ENCODE data around the gene SLC37A1. TPM values are rescaled to one million over a fixed set of nuclear protein-coding genes. Genes with fewer than 3 reads are reported as not detected.

SLC37A1 gene
- total RNA-seq, 1 donor from 2014 or later = 4.8 TPM

DNA sequence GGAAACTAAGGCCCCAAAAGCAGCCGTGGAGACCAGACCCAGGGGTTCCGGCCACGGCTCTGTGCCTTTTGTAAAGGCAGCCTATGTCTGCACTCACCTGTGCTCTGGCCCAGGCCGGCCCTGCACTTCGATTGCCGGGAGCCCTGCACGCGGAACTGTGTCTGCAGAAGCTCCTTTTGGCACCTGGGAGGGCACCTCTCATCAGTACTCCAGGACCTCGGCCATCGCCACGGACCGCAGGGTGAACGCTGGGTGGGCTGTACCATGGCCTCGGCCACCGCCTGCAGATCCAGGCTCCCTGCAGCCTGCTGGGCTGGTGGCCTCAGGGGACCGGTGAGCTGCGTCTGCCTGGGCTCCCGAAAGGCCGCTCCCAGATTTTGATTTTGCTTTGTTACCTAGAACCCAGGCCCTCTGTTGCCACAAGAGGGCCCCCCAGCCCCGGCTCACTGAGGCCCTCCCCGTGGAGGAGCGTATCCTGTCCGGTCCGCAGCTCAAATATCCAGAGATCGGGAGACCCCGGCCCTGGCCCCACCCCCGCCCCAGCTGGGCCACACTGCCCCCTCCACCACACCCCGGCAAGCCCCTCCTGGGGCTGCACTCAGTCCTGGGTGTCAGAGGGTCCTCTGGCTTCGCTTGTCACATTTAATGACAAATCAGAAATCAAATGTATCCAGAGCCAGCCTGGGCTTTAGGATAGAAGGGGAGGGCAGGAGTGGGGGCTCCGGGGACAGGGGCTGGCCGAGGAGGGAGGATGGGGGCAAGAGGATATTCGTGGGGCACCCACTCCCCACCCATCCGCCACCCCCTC, 79.6 kb downstream of the SLC37A1 start:
- no peak for DNase-seq (ENCODE audit: low spot score)
- peaks cover 9% of the 10 kb centered on the region for H3K4me1 Mint-ChIP-seq (ENCODE audit: low read depth)
- peaks cover 7% of the 10 kb centered on the region for H3K9me3 Mint-ChIP-seq (ENCODE audit: low read depth)
- TF ChIP-seq, protein P1, sequence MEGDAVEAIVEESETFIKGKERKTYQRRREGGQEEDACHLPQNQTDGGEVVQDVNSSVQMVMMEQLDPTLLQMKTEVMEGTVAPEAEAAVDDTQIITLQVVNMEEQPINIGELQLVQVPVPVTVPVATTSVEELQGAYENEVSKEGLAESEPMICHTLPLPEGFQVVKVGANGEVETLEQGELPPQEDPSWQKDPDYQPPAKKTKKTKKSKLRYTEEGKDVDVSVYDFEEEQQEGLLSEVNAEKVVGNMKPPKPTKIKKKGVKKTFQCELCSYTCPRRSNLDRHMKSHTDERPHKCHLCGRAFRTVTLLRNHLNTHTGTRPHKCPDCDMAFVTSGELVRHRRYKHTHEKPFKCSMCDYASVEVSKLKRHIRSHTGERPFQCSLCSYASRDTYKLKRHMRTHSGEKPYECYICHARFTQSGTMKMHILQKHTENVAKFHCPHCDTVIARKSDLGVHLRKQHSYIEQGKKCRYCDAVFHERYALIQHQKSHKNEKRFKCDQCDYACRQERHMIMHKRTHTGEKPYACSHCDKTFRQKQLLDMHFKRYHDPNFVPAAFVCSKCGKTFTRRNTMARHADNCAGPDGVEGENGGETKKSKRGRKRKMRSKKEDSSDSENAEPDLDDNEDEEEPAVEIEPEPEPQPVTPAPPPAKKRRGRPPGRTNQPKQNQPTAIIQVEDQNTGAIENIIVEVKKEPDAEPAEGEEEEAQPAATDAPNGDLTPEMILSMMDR (IDR thresholded peaks at IDR 0.05) = peak; percentile 96
- H3K36me3 Mint-ChIP-seq (ENCODE audit: low read depth) = peaks cover 1% of the 10 kb centered on the region
- H3K27ac Mint-ChIP-seq (ENCODE audit: unreplicated experiment) = no peak overlapping the region
- peaks cover 15% of the 10 kb centered on the region for H3K27me3 Mint-ChIP-seq (ENCODE audit: low read depth)
- no peak overlapping the region for H3K4me3 Mint-ChIP-seq (ENCODE audit: unreplicated experiment)

DNA sequence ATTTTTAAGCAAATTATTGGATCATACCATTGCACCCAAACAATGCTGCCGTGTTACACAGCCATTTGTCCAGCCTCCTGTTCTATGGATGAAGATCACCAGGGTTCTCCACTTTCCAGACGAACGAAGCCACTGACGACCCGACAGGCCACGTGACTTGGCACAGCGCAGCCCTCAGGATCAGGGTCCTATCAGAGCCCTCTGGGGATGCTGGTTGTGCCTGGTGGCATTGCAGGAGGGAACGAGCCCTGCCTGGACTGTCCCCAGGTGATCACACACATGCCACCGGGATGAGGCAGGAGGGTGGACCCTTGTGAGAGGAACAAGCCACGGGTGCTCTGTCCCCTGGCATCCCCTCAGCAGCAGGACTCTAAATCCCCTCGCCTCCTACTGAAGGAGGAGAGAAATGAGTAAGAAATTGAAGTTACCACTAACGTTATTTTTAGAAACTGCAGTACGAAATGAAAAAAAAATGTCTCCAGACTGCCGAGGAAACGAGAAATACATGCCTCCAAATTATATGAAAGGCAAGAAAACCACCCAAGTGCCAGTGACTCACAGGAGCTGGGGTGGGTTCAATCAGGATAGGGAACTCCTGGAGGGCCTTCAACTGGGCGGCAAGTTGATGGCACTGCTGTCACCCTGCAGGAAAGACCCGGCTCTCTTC, 81.1 kb downstream of the SLC37A1 start:
- Mint-ChIP-seq H3K27me3 (ENCODE audit: low read depth) (peaks cover 22% of the 10 kb centered on the region), H3K4me3 (ENCODE audit: unreplicated experiment) (no peak overlapping the region), H3K9me3 (ENCODE audit: low read depth) (peaks cover 7% of the 10 kb centered on the region), H3K36me3 (ENCODE audit: low read depth) (peaks cover 1% of the 10 kb centered on the region), H3K4me1 (ENCODE audit: low read depth) (peaks cover 9% of the 10 kb centered on the region), H3K27ac (ENCODE audit: unreplicated experiment) (no peak overlapping the region)
- DNase-seq (ENCODE audit: low spot score) = no peak
- TF ChIP-seq, protein P1 (IDR thresholded peaks at IDR 0.05) = no peak

DNA sequence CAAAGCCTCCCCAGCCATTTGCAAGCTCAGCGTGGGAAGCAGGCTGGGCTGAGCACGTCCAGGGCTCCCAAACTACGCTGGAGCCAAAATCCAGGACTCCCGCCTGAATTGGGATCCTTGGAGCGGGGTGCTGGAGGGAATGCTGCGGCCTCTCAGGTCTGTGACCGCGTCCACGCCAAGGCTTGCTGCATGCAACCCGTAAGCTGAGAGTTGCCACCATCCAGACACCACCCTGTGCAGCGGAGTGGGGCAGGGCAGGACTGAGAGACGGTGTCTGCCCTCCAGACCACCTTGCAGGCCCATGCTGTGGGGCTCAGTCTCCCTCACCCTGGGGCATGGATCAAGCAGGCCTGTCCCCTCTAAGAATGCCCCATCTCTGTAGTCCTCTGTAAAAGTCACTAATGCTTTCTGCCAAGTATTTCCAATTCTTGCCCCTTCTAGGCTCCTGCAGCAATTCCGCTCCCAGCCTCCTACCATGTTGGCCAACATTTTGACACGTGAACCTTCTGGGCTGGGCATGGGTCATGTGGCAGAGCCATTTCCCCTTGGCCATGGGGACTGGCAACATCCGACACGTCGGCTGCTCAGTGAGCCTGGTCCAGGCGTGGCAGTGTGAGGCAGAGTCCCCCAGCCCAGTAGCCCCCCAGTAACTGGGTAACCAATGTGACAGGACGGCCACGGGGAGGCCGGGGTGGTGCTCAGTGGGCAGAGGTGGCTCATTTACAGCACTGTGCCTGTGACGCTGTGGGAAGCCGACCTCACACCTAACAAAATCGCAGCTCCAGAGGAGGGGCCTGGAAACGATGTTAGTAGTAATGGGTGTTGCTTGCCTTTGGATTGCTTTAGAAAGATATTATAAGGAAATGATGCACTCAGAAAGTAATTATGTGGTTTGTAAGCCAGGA, 81.9 kb downstream of the SLC37A1 start:
- Mint-ChIP-seq H3K4me3 (ENCODE audit: unreplicated experiment) (no peak overlapping the region), H3K27me3 (ENCODE audit: low read depth) (peaks cover 27% of the 10 kb centered on the region), H3K27ac (ENCODE audit: unreplicated experiment) (no peak overlapping the region), H3K36me3 (ENCODE audit: low read depth) (peaks cover 1% of the 10 kb centered on the region), H3K4me1 (ENCODE audit: low read depth) (peaks cover 9% of the 10 kb centered on the region), H3K9me3 (ENCODE audit: low read depth) (peaks cover 7% of the 10 kb centered on the region)
- DNase-seq (ENCODE audit: low spot score) = no peak
- TF ChIP-seq, protein P1 (IDR thresholded peaks at IDR 0.05) = no peak

DNA sequence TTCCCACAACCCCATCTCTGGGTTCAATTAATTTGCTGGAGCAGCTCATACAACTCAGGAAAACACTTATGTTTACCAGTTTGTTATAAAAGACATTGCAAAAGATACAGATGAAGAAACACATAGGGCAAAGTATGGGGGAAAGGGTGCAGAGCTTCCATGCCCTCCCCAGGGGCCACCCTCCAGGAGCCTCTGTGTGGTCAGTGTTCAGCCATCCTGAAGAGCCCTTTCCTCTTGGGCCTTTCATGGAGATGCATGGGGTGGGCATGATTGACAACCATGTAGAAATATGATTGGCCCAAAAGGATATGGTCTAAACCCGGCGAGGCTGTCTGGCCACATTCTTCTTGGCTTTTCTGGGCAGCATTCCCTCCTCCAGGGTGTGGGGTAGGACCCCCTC, 83.0 kb downstream of the SLC37A1 start:
- no peak overlapping the region for H3K4me3 Mint-ChIP-seq (ENCODE audit: unreplicated experiment)
- no peak overlapping the region for H3K27ac Mint-ChIP-seq (ENCODE audit: unreplicated experiment)
- TF ChIP-seq, protein P1 (IDR thresholded peaks at IDR 0.05) = no peak
- peaks cover 25% of the 10 kb centered on the region for H3K27me3 Mint-ChIP-seq (ENCODE audit: low read depth)
- H3K36me3 Mint-ChIP-seq (ENCODE audit: low read depth) = peaks cover 1% of the 10 kb centered on the region
- no peak for DNase-seq (ENCODE audit: low spot score)
- peaks cover 9% of the 10 kb centered on the region for H3K4me1 Mint-ChIP-seq (ENCODE audit: low read depth)
- H3K9me3 Mint-ChIP-seq (ENCODE audit: low read depth) = peaks cover 7% of the 10 kb centered on the region

Measured in chondrocyte (in vitro differentiated cells).